ENCODE measurements around the gene EDNRB.
"Not testable (repeated sequence)": the region's sequence is repeated elsewhere in the genome, so short reads cannot be mapped to it uniquely, and the experiment has no call there.

Gene EDNRB

DNA sequence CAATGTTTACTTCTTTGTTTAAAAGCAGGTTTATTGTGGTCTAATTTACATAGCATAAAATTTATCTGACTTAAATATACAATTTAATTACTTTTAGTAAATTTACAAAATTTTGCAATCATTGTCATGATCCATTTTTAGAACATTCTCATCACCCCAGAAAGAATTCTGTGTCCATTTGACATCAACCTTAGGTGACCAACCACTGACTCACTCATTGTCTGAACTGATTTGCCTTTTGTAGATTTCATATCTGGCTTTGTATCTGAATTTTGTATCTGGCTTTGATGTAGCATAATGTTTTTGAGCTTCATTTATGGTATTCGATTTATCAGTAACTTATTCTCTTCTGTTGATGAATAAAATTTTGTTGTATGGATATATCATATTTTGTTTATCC is 40.4 kb downstream of the EDNRB start:
- Mint-ChIP-seq H3K36me3 (ENCODE audit: low read depth) (no peaks in the 10 kb centered on the region), H3K4me1 (ENCODE audit: low read depth) (no peaks in the 10 kb centered on the region), H3K4me3 (no peak overlapping the region), H3K27ac (no peak overlapping the region), H3K27me3 (ENCODE audit: low read depth) (no peaks in the 10 kb centered on the region), H3K9me3 (peaks cover 3% of the 10 kb centered on the region)

DNA sequence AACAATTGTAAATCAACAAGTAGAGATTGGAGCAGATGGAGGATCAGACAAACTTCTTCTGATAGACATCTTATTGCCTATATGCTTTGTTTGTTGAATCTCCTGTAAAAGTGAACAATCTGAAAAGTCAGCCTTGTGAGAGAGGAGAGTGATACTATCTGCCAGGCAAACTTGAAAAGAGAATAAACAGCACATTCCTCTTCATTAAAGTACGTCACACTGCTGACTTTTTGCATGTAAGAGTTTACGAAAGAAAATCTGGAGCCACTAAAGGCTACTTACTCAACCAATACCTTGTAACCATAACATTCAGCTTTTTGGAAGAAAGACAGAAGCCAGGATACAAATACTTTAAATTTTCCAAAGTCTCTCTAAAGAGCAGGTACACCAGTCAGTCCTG is 42.5 kb downstream of the EDNRB start:
- Mint-ChIP-seq H3K4me1 (ENCODE audit: low read depth) (no peaks in the 10 kb centered on the region), H3K27me3 (ENCODE audit: low read depth) (no peaks in the 10 kb centered on the region), H3K27ac (no peak overlapping the region), H3K9me3 (peaks cover 3% of the 10 kb centered on the region), H3K4me3 (no peak overlapping the region), H3K36me3 (ENCODE audit: low read depth) (no peaks in the 10 kb centered on the region)

- H3K4me3 Mint-ChIP-seq: no peak overlapping the region
- H3K27ac Mint-ChIP-seq: no peak overlapping the region
- H3K9me3 Mint-ChIP-seq: peaks cover 3% of the 10 kb centered on the region
- H3K36me3 Mint-ChIP-seq (ENCODE audit: low read depth): no peaks in the 10 kb centered on the region
- H3K4me1 Mint-ChIP-seq (ENCODE audit: low read depth): no peaks in the 10 kb centered on the region
- H3K27me3 Mint-ChIP-seq (ENCODE audit: low read depth): no peaks in the 10 kb centered on the region
These were observed 44.2 kb downstream of the EDNRB start for GRCh38 chr13:77874406-77874805.

DNA sequence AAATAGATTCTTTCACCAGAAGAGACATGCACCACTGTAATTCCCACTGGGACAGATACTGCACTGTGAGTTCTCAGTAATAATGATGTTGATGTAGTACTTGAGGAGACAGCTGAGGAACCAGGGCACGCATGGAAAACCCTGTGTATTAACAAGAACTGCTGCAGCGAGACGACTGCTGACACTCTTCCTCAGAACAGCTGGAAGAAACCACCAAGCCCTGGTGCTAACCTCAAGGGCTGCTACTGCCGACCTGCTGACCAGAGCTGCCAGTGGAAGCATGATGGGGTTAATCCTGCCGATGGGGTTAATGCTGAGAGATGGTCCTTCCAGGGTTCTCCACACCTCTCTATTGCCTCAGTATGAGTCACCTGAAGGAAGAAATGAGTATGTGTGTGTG is 45.6 kb downstream of the EDNRB start:
- Mint-ChIP-seq H3K27me3 (ENCODE audit: low read depth) (no peaks in the 10 kb centered on the region), H3K4me1 (ENCODE audit: low read depth) (peaks cover 2% of the 10 kb centered on the region), H3K4me3 (no peak overlapping the region), H3K9me3 (peaks cover 7% of the 10 kb centered on the region), H3K27ac (no peak overlapping the region), H3K36me3 (ENCODE audit: low read depth) (peaks cover 2% of the 10 kb centered on the region)

- H3K4me3 Mint-ChIP-seq: no peak overlapping the region
These were observed 47.0 kb downstream of the EDNRB start for GRCh38 chr13:77871596-77871995.

DNA sequence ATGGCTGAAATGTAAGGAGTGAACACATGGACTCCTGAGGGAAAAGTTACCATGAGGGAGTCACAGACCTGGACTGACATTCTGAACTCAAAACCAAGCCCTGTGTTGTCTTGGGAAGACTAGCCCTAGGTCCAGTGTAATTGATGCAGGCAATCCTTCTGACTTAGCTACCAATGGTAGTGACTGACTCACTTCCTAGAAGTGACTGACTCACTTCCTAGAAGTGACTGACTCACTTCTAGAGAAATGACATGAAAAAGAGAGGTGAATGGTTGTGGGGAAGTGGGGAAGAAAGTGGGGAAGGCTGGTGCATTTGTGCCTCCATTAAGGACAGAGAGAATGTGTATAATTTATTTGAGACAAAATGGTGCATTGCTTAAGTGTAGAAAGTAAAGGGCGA is 49.9 kb downstream of the EDNRB start:
- peaks cover 2% of the 10 kb centered on the region for H3K36me3 Mint-ChIP-seq (ENCODE audit: low read depth)
- no peaks in the 10 kb centered on the region for H3K27me3 Mint-ChIP-seq (ENCODE audit: low read depth)
- H3K4me3 Mint-ChIP-seq: no peak overlapping the region
- H3K4me1 Mint-ChIP-seq (ENCODE audit: low read depth): peaks cover 5% of the 10 kb centered on the region
- no peak overlapping the region for H3K27ac Mint-ChIP-seq
- H3K9me3 Mint-ChIP-seq: peaks cover 18% of the 10 kb centered on the region

More at GRCh38 chr13:77871596-77871995, 47.0 kb downstream of the EDNRB start:
- Mint-ChIP-seq H3K9me3 (peaks cover 18% of the 10 kb centered on the region), H3K27ac (no peak overlapping the region), H3K27me3 (ENCODE audit: low read depth) (no peaks in the 10 kb centered on the region), H3K4me1 (ENCODE audit: low read depth) (peaks cover 5% of the 10 kb centered on the region), H3K36me3 (ENCODE audit: low read depth) (peaks cover 2% of the 10 kb centered on the region)

- H3K27me3 Mint-ChIP-seq (ENCODE audit: low read depth): peaks cover 7% of the 10 kb centered on the region
- H3K4me1 Mint-ChIP-seq (ENCODE audit: low read depth): peaks cover 5% of the 10 kb centered on the region
- H3K9me3 Mint-ChIP-seq: peaks cover 18% of the 10 kb centered on the region
- no peak overlapping the region for H3K27ac Mint-ChIP-seq
- peaks cover 2% of the 10 kb centered on the region for H3K36me3 Mint-ChIP-seq (ENCODE audit: low read depth)
- H3K4me3 Mint-ChIP-seq: no peak overlapping the region
These were observed 51.7 kb downstream of the EDNRB start for GRCh38 chr13:77866971-77867370.

DNA sequence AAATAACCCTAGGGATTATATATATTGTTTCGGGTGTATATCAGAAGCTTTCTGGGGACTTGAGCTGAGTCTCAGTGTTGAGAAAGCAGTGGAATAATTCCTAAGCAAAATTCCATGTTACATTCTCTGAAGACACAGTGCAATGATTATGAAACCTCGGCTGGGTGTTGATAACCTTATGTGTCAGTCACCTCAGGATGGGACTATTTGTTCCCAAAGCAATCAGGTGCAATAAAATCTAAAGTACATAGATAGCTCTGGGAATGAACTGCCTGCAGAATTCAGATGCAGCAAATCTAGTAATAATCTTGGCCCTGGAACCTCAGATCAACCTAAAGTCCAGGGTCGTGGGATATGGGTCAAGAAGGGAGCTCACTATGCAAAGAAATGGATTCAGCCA is 53.0 kb downstream of the EDNRB start:
- peaks cover 5% of the 10 kb centered on the region for H3K4me1 Mint-ChIP-seq (ENCODE audit: low read depth)
- H3K27ac Mint-ChIP-seq: no peak overlapping the region
- peaks cover 7% of the 10 kb centered on the region for H3K27me3 Mint-ChIP-seq (ENCODE audit: low read depth)
- H3K36me3 Mint-ChIP-seq (ENCODE audit: low read depth): peaks cover 2% of the 10 kb centered on the region
- no peak overlapping the region for H3K4me3 Mint-ChIP-seq
- H3K9me3 Mint-ChIP-seq: peaks cover 18% of the 10 kb centered on the region

GRCh38 chr13:77863144-77863543 is 55.5 kb downstream of the EDNRB start:
- no peak overlapping the region for H3K27ac Mint-ChIP-seq

DNA sequence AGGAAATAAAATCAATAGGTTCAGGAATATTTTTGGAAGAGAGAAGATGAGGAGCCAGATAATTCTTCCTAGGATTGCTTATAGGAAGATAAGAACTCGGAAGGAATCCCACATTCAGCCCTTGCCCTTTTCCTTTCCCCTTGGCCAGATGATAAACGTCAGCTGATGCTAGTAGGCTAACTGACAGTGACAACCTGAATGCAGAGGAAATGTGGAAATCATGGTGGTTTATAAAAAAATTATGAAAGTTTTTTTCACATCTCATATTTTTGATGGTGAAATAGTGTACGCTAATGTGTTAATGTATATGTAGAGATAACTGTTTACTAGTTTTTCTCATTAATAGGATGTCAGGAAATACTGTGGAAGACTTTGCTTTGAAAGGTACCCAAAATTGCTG is 56.9 kb downstream of the EDNRB start:
- H3K4me1 Mint-ChIP-seq (ENCODE audit: low read depth): no peaks in the 10 kb centered on the region
- H3K27ac Mint-ChIP-seq: no peak overlapping the region
- H3K36me3 Mint-ChIP-seq (ENCODE audit: low read depth): no peaks in the 10 kb centered on the region
- peaks cover 7% of the 10 kb centered on the region for H3K27me3 Mint-ChIP-seq (ENCODE audit: low read depth)
- no peak overlapping the region for H3K4me3 Mint-ChIP-seq
- no peaks in the 10 kb centered on the region for H3K9me3 Mint-ChIP-seq

More at GRCh38 chr13:77863144-77863543, 55.5 kb downstream of the EDNRB start:
- H3K27me3 Mint-ChIP-seq (ENCODE audit: low read depth): peaks cover 7% of the 10 kb centered on the region
- no peak overlapping the region for H3K4me3 Mint-ChIP-seq
- peaks cover 12% of the 10 kb centered on the region for H3K9me3 Mint-ChIP-seq
- H3K36me3 Mint-ChIP-seq (ENCODE audit: low read depth): no peaks in the 10 kb centered on the region
- H3K4me1 Mint-ChIP-seq (ENCODE audit: low read depth): peaks cover 3% of the 10 kb centered on the region

DNA sequence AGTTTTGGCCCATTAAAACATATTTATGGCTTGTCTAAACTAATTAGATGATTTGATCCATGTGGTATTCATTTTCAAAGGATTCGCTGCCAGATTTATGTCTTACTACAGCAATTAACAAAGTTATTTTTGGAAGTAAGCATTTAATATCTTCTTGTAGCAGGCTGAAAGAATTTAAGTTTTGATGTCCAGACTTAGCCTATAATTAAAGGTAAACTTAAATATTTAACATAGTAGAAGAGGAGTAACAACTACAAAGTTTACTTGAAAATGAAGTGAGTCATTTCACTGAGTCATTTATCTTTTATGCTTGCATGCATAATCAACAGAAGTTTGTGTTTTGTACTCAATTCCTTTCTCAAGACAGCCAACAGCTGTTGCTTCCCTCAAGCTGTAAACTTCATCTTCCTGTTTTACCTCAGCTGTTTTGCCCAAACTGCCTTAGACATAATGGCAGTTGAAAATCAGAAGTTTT is 58.1 kb downstream of the EDNRB start:
- Mint-ChIP-seq H3K36me3 (ENCODE audit: low read depth) (no peaks in the 10 kb centered on the region), H3K27ac (no peak overlapping the region)

GRCh38 chr13:77859450-77859849 is 59.2 kb downstream of the EDNRB start:
- Mint-ChIP-seq H3K27me3 (ENCODE audit: low read depth) (peaks cover 7% of the 10 kb centered on the region), H3K4me3 (no peak overlapping the region), H3K27ac (no peak overlapping the region), H3K9me3 (no peaks in the 10 kb centered on the region), H3K4me1 (ENCODE audit: low read depth) (no peaks in the 10 kb centered on the region), H3K36me3 (ENCODE audit: low read depth) (no peaks in the 10 kb centered on the region)

More for the DNA sequence above, 58.1 kb downstream of the EDNRB start:
- Mint-ChIP-seq H3K9me3 (no peaks in the 10 kb centered on the region), H3K4me3 (no peak overlapping the region), H3K27me3 (ENCODE audit: low read depth) (peaks cover 7% of the 10 kb centered on the region), H3K4me1 (ENCODE audit: low read depth) (no peaks in the 10 kb centered on the region)

GRCh38 chr13:77857531-77858209 is 61.0 kb downstream of the EDNRB start:
- H3K27ac Mint-ChIP-seq: no peak overlapping the region
- no peak overlapping the region for H3K4me3 Mint-ChIP-seq
- H3K36me3 Mint-ChIP-seq (ENCODE audit: low read depth): no peaks in the 10 kb centered on the region
- H3K9me3 Mint-ChIP-seq: no peaks in the 10 kb centered on the region
- no peaks in the 10 kb centered on the region for H3K4me1 Mint-ChIP-seq (ENCODE audit: low read depth)
- peaks cover under 1% of the 10 kb centered on the region for H3K27me3 Mint-ChIP-seq (ENCODE audit: low read depth)

GRCh38 chr13:77853703-77854102 is 64.9 kb downstream of the EDNRB start:
- no peak overlapping the region for H3K4me3 Mint-ChIP-seq
- no peaks in the 10 kb centered on the region for H3K27me3 Mint-ChIP-seq (ENCODE audit: low read depth)
- H3K27ac Mint-ChIP-seq: no peak overlapping the region
- H3K4me1 Mint-ChIP-seq (ENCODE audit: low read depth): no peaks in the 10 kb centered on the region
- H3K9me3 Mint-ChIP-seq: no peaks in the 10 kb centered on the region
- H3K36me3 Mint-ChIP-seq (ENCODE audit: low read depth): no peaks in the 10 kb centered on the region

DNA sequence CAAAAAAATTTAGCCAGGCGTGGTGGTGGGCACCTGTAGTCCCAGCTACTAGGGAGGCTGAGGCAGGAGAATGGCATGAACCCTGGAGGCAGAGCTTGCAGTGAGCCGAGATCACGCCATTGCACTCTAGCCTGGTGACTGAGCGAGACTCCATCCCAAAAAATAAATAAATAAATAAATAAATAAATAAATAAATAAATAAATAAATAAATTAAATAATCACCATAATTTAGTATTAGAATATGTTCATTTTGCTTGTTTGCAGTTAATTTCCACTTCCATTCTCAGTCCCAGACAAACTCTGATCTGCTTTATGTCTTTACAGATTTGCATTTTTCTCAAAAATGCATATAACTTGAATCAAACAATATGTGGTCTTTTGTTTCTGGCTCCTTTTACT is 70.6 kb downstream of the EDNRB start:
- H3K27ac Mint-ChIP-seq; H3K9me3 Mint-ChIP-seq; H3K4me3 Mint-ChIP-seq; H3K27me3 Mint-ChIP-seq (ENCODE audit: low read depth); H3K4me1 Mint-ChIP-seq (ENCODE audit: low read depth); H3K36me3 Mint-ChIP-seq (ENCODE audit: low read depth): not testable (repeated sequence)

Measured in T-helper 1 cell treated with Interleukin-12 subunit alpha and Interleukin-12 subunit beta and Interleukin-4 antibody, amounts not matched to agents 30 μg/mL and 1 μg/mL, for 36 hours (primary cell).